Activated CD4-positive, alpha-beta T cell treated with anti-CD3 and anti-CD28 coated beads for 36 hours (primary cell): ENCODE results near the gene COL4A1. TPM values are rescaled to one million over a fixed set of nuclear protein-coding genes. Genes with fewer than 3 reads are reported as not detected.

ENCODE experiments used
- ATAC-seq: fragments of 200-7000 bp; cut with Tn5 transposase; one replicate; pipeline ENCODE4 v1.10.0; 2021; ENCODE audit warnings: mild to moderate bottlenecking, moderate library complexity
- CTCF ChIA-PET: fragments of 350-600 bp; sonication (Branson Sonifier 250); formaldehyde crosslinking; loops from one replicate; lab custom pipeline; 2021; ENCODE audit warnings: antibody characterized with exemption; lab: Charles Lee
- POLR2A ChIA-PET: fragments of 350-600 bp; sonication (Branson Sonifier 250); formaldehyde crosslinking; loops from one replicate; lab custom pipeline; 2021; ENCODE audit warnings: antibody characterized with exemption, inconsistent platforms; lab: Charles Lee
- DNase-seq: peaks from one replicate; pipeline ENCODE4 v3.0.0-alpha.2; 2020
- H3K27ac Mint-ChIP-seq: one replicate; pipeline ENCODE4 v1.8.0; 2021; ENCODE audit warnings: mixed read lengths
- H3K27me3 Mint-ChIP-seq: one replicate; pipeline ENCODE4 v1.8.0; 2021; ENCODE audit warnings: mixed read lengths
- H3K36me3 Mint-ChIP-seq: one replicate; pipeline ENCODE4 v1.8.0; 2021; ENCODE audit warnings: low read depth, mixed read lengths
- H3K4me1 Mint-ChIP-seq: one replicate; pipeline ENCODE4 v1.8.0; 2021; ENCODE audit warnings: mixed read lengths
- H3K4me3 Mint-ChIP-seq: one replicate; pipeline ENCODE4 v1.8.0; 2021; ENCODE audit warnings: mild to moderate bottlenecking, moderate library complexity, mixed read lengths
- H3K9me3 Mint-ChIP-seq: one replicate; pipeline ENCODE4 v1.8.0; 2021; ENCODE audit warnings: low read depth, mixed read lengths
- intact Hi-C, 2 experiments: fragments of 100-400 bp; cut with DNase I in 1 of 2; cut with micrococcal nuclease in 1 of 2; formaldehyde crosslinking; loops; one replicate each; pipeline versions ENCODE4 v1.14.2 to v1.15.1; 2022 to 2024; cut with DNase I, micrococcal nuclease
- total RNA-seq, 2 experiments: library from RNA; stranded (reverse); gene quantifications; one replicate each; pipeline ENCODE4 v1.2.3, GENCODE V29; 2021

The COL4A1 gene
- total RNA-seq, result under 1 TPM in 1 of 2 experiments, not detected in 1; 0.14 TPM

DNA sequence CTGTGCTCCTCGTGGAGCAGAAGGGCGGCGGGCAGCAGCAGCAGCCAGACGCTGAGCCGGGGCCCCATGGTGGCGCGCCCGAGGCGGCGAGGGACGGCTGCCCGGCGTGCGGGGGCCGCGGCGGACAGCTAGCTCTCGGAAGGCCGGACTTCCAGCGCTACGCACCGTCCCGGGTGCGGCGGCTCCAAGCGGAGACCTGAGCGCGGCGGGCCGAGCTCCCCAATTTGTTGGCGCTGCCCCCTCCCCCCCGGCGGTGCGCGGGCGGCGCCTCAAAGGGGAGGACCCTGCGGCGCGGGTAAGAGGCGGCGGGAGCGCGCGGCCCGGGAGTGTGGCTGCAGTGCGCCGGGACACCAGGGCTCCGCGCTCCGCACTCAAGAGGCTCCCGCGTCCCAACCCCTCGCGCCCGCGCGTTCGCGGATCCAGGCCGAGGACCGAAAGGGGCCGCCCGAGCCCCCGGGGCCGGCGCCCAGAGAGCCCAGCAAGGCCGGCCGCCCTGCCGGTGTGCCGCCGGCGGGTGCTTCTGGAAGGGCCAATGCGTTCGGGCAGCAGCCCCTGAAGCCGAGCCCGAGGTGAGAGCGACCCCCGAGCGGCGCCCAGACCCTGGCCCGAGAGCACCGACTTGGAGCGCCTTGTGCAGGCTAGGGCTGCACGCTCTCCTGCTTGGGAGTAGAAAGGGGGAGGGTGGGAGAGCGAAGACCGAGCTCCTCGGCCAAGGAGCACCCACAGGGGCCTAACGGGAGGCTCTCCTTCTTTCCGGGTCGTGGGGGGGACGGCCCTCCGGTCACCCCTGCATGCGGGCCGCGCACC is at the start of gene COL4A1, which contains the start of gene COL4A2:
TSS of gene COL4A1 (minus strand) at position 198 of the 807 bp plus-strand sequence. CDS start at position 68, 130 bp downstream.
TSS of gene COL4A2 (plus strand) at position 325 of the 807 bp plus-strand sequence. CDS start 620 bp downstream, outside the sequence.
- peak within 1 kb of the TSS; percentile 13 for H3K4me3 Mint-ChIP-seq
- peaks cover 65% of the 10 kb centered on the region for H3K27me3 Mint-ChIP-seq
- POLR2A ChIA-PET, result no interaction called here
- H3K36me3 Mint-ChIP-seq, result no peaks in the 10 kb centered on the region
- ATAC-seq (no peak), DNase-seq (no peak)
- intact Hi-C loops, result loop anchor here in 1 of 2 experiments (5.0 kb wide), 1 partner anchor 115 kb away; no protein-coding TSS in a partner anchor
- no peaks in the 10 kb centered on the region for H3K9me3 Mint-ChIP-seq
- peaks cover 14% of the 10 kb centered on the region for H3K4me1 Mint-ChIP-seq
- CTCF ChIA-PET, result no interaction called here
- H3K27ac Mint-ChIP-seq, result no peak within 1 kb of the TSS

DNA sequence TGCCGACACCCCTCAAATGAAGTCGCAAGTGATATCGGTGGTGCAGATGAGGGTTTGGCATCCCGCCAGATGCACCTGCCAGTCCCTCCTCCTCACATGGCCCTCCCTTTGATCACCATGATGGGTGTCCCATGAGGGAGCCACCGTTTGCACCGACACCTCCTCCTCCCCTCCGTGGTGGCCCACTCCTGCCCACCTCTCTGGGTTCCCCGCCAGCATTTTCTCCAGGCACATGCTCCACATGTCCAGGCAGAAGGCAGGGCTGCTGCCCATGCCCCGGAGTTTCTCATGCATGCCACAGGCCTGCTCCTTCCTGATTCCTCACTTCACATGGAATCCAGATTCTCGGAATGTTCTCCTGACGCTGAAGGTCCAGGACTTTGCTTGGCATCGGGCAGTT is 49.4 kb upstream of the COL4A1 start:
- no peak overlapping the region for H3K27ac Mint-ChIP-seq
- peaks cover 8% of the 10 kb centered on the region for H3K27me3 Mint-ChIP-seq
- DNase-seq, result no peak
- CTCF ChIA-PET, result no interaction called here
- intact Hi-C loops, result no loop called here
- no peaks in the 10 kb centered on the region for H3K4me1 Mint-ChIP-seq
- no peak overlapping the region for H3K4me3 Mint-ChIP-seq
- no peaks in the 10 kb centered on the region for H3K9me3 Mint-ChIP-seq
- POLR2A ChIA-PET, result no interaction called here
- ATAC-seq, result no peak
- H3K36me3 Mint-ChIP-seq, result no peaks in the 10 kb centered on the region

DNA sequence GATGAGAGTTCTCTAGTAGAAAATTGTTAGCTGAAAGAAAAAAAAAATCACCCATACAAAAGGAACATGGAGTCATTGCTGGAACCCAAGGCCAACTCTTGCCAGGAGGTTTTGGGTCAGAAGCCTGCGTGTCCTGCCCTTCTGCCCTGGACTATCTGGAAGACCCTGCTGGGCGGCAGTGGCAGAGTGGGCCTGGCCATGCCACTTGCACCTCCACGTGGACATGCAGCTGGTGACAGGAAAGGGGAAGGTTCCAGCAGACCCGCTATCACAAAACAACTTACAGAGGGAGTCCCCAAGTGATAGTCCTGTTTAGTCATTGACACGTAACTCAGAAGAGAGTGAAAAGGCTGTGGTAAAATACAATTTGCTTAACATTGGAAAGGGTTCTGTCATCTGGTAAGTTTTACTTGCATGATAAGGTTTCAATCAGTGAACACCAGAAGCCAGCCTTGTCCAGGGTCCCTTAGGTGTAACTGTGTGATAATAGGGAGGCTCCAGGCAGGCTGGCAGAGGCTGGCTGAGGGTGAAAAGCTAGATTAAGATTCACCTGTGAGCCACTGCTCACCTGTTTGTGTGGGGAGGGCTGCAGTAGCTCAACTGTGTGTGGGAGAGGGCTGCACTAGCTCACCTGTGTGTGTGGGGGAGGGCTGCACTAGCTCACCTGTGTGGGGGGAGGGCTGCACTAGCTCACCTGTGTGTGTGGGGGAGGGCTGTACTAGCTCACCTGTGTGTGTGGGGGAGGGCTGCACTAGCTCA is 47.9 kb upstream of the COL4A1 start:
- ATAC-seq (peak; percentile 44), DNase-seq (no peak)
- H3K4me1 Mint-ChIP-seq, result no peaks in the 10 kb centered on the region
- POLR2A ChIA-PET, result no interaction called here
- no peaks in the 10 kb centered on the region for H3K9me3 Mint-ChIP-seq
- H3K27ac Mint-ChIP-seq, result no peak overlapping the region
- peaks cover 8% of the 10 kb centered on the region for H3K27me3 Mint-ChIP-seq
- no peaks in the 10 kb centered on the region for H3K36me3 Mint-ChIP-seq
- intact Hi-C loops, result no loop called here
- no peak overlapping the region for H3K4me3 Mint-ChIP-seq
- CTCF ChIA-PET, result interaction anchor here (0.8 kb wide), 1 partner anchor 19 kb away, joined by 3 read pairs; no protein-coding TSS in a partner anchor

DNA sequence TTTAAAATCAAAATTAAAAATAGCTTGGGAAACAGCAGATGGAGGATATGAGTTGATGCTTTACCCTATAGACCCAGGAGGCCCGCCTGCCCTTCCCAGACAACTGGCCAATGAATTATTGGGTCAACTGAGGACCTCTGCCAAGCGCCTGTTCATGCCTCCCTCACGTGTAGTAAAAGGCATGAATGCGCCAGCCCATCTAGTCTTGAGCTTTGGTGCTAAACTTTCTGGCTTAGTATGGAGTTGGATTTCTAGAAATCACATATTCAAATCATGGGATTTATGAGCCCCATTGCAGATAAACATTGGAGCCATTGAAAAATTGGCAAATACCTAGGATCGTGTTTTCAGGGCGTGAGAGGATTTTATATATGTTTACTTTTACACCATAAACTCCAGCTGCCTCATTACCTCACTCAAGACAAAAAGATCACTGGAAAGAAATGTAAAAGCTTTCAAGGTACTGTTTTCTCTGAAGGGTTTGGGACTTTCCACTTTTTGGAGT is 47.2 kb upstream of the COL4A1 start:
- H3K9me3 Mint-ChIP-seq, result no peaks in the 10 kb centered on the region
- H3K4me1 Mint-ChIP-seq, result no peaks in the 10 kb centered on the region
- H3K36me3 Mint-ChIP-seq, result no peaks in the 10 kb centered on the region
- H3K27me3 Mint-ChIP-seq, result peaks cover 8% of the 10 kb centered on the region
- H3K27ac Mint-ChIP-seq, result no peak overlapping the region
- DNase-seq, result no peak
- H3K4me3 Mint-ChIP-seq, result no peak overlapping the region
- intact Hi-C loops, result no loop called here
- ChIA-PET POLR2A (no interaction called here), CTCF (interaction anchor here (0.8 kb wide), 1 partner anchor 20 kb away, joined by 3 read pairs; no protein-coding TSS in a partner anchor)
- ATAC-seq, result no peak

DNA sequence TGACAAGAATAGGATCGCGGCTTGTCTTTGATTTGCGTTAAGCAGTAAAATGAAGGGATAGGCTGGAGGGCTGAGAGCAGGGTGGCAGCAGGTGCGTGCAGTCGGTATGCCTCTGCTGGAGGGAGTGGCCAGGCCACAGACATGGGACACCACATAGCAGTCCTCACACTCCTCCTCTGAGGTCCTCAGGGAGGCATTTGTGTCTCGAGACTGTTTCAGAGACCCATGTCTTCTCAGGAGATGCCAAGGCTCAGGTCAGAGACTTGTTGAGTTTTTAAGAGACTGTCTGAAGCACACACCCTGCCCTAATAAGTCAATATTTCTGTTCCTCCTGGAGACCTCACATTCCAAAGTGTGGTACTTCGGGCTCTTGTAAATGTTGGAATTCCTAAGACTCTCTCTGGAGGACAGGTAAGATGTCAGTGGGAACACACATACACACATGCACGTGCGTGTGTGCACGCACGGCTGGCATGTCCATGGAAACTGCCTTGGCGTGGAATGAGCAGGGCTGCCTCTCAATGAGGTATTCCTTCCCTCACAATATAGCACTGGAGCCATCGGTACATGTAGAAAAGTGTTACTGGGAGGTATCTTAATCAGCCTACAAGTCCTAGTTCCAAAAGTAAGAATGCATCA is 46.5 kb upstream of the COL4A1 start:
- peaks cover 10% of the 10 kb centered on the region for H3K27me3 Mint-ChIP-seq
- intact Hi-C loops, result no loop called here

DNA sequence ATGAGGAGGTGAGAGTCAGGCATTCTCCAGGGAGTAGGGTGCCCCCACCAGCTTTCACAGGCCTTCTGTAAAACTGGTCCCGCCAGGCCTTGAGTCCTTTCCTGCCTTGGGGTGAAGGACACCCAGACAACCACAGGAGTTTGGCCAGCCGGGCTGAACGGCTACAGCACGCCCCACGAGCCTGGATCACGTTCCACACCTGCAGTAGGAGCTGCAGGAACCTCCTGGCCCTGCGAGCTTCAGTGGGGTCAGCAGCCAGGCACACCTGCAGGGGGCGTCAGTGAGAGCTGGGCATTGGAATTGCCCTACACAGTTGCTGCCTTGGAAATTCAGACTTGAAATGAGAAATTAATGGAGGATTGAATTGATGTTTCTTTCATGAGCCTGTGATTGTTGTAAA is 45.8 kb upstream of the COL4A1 start:
- H3K4me1 Mint-ChIP-seq, result no peaks in the 10 kb centered on the region
- intact Hi-C loops, result no loop called here
- no peak for ATAC-seq
- ChIA-PET POLR2A (no interaction called here), CTCF (interaction anchor here (1.8 kb wide), 1 partner anchor 13 kb away, joined by 6 read pairs; no protein-coding TSS in a partner anchor)
- H3K36me3 Mint-ChIP-seq, result no peaks in the 10 kb centered on the region
- no peak overlapping the region for H3K4me3 Mint-ChIP-seq
- no peaks in the 10 kb centered on the region for H3K9me3 Mint-ChIP-seq
- H3K27me3 Mint-ChIP-seq, result peaks cover 10% of the 10 kb centered on the region
- no peak overlapping the region for H3K27ac Mint-ChIP-seq
- DNase-seq, result peak; percentile 41

More for the DNA sequence above, 46.5 kb upstream of the COL4A1 start:
- ATAC-seq, result no peak
- H3K4me3 Mint-ChIP-seq, result no peak overlapping the region
- H3K36me3 Mint-ChIP-seq, result no peaks in the 10 kb centered on the region
- no peak overlapping the region for H3K27ac Mint-ChIP-seq
- ChIA-PET POLR2A (no interaction called here), CTCF (no interaction called here)
- no peaks in the 10 kb centered on the region for H3K4me1 Mint-ChIP-seq
- no peak for DNase-seq
- no peaks in the 10 kb centered on the region for H3K9me3 Mint-ChIP-seq

DNA sequence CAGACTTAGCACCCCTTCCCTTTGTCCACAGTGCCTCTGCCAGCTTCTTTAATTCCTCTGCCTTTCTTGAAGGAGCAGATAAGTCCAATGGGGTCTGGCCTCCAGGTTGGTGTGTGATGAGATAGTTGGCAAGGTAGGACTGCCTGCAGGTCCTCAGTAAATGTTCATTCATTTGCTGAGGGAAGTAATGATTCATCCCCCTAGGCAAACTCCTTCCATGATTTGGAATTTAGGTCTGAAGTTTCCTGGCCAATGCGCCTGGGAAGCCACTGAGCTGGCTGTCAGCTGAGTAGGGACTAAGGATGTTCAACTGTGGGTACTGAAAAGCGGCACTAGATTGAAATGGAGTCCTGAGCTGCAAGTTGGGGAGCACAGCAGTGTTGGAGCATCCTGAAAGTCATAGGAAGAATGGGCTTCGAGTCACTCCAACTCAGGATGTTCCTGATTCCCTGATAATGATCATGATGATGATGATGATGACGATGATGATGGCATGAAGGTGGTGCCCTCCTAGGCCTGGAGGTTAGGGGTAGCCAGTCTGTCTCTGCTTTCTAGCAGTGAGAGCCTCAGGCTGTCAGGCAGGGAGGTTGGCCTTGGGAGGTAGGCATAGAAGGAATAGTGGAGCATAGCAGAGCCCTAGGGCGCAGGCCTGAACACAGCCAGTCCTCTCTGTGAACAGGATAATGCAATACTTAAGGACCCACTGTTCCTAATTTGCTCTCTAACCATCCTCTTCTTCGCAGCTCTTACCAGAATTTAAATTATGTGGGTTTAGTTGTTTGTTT is 44.9 kb upstream of the COL4A1 start:
- H3K9me3 Mint-ChIP-seq, result no peaks in the 10 kb centered on the region
- POLR2A ChIA-PET, result no interaction called here

DNA sequence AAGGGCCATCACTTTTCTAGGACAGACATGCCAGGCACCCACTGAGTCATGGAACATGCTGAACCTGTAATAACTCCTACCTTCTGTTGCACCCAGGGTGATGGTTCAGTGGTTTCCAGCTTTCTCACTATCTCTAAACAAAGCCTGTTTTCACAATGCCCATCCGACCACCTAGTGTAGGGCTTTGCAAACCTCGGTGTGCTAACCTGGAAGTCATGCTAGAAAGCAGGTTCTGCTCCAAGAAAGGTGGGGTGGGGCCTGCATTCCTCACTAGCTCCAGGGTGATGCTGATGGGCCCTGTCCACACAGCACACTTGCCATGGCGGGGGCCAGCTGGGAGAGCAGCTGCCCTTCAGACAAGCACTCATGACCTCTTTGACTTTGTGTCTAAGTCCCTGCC is 43.6 kb upstream of the COL4A1 start:
- H3K36me3 Mint-ChIP-seq, result no peaks in the 10 kb centered on the region
- intact Hi-C loops, result no loop called here
- POLR2A ChIA-PET, result no interaction called here
- H3K27me3 Mint-ChIP-seq, result peaks cover 8% of the 10 kb centered on the region
- H3K4me3 Mint-ChIP-seq, result no peak overlapping the region
- CTCF ChIA-PET, result no interaction called here
- no peak overlapping the region for H3K27ac Mint-ChIP-seq
- ATAC-seq (no peak), DNase-seq (no peak)
- H3K4me1 Mint-ChIP-seq, result no peaks in the 10 kb centered on the region
- H3K9me3 Mint-ChIP-seq, result no peaks in the 10 kb centered on the region

More for the DNA sequence above, 44.9 kb upstream of the COL4A1 start:
- no peak for DNase-seq
- intact Hi-C loops, result no loop called here
- no peak overlapping the region for H3K27ac Mint-ChIP-seq
- CTCF ChIA-PET, result interaction anchor here (0.7 to 1.8 kb wide), 2 partner anchors 12 to 467 kb away, joined by 3 to 6 read pairs; no protein-coding TSS in a partner anchor
- H3K27me3 Mint-ChIP-seq, result peaks cover 8% of the 10 kb centered on the region
- no peaks in the 10 kb centered on the region for H3K4me1 Mint-ChIP-seq
- no peaks in the 10 kb centered on the region for H3K36me3 Mint-ChIP-seq
- no peak overlapping the region for H3K4me3 Mint-ChIP-seq
- ATAC-seq, result no peak

DNA sequence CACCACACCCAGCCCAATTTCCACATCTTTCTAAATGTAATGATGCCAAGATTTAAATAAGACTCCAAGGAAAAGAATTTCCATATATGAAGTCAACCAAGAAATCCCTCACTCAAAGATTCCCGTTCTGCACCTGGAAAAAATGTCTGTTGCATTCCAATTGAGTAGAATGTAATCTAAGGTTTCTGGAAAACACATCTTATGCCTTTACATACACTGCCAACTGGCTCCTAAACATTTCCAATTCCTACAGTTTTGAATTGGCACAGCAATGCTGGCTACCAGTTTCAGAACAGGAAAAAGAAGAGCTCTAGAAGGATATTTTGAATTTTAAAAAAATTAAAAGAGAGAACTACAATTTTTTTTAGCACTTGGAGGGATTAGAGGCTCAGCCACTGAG is 43.1 kb upstream of the COL4A1 start:
- Mint-ChIP-seq H3K4me1 (no peaks in the 10 kb centered on the region), H3K27ac (no peak overlapping the region), H3K4me3 (no peak overlapping the region), H3K9me3 (no peaks in the 10 kb centered on the region), H3K27me3 (peaks cover 8% of the 10 kb centered on the region), H3K36me3 (no peaks in the 10 kb centered on the region)
- ATAC-seq (no peak), DNase-seq (no peak)
- CTCF ChIA-PET, result no interaction called here
- POLR2A ChIA-PET, result no interaction called here
- intact Hi-C loops, result no loop called here

DNA sequence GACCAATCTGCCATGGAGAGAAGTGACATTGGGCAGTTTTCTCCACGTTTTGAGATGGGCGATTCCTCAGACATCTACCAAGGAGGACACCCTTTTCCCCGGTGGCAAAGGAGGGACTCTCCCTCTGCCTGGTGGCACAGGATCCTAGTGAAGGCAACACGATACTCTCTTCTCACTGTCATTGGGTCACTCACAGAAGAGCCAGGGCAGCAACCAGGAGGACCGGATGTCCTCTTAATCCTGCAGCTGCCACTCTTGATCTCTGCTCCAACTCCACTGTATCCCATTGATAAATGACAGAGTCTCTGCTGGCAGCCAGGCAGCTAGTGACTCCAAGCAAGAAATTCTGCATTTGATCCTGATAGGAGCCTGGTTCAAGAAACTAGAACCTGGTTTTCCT is 42.3 kb upstream of the COL4A1 start:
- POLR2A ChIA-PET, result no interaction called here
- Mint-ChIP-seq H3K9me3 (no peaks in the 10 kb centered on the region), H3K27me3 (peaks cover 8% of the 10 kb centered on the region), H3K36me3 (no peaks in the 10 kb centered on the region), H3K4me1 (no peaks in the 10 kb centered on the region), H3K4me3 (no peak overlapping the region), H3K27ac (no peak overlapping the region)
- ATAC-seq (no peak), DNase-seq (no peak)
- CTCF ChIA-PET, result no interaction called here
- intact Hi-C loops, result no loop called here
